HepG2 (cell line): ENCODE data around the gene SERPINE2. TPM values are rescaled to one million over a fixed set of nuclear protein-coding genes. Genes with fewer than 3 reads are reported as not detected.
A peak's percentile ranks its signal among the peaks of the same experiment; 100 is the strongest.

Experiments used
- ATF4 ChIP-seq, 2 experiments: fragments of 450-650 bp in 1 of 2; sonication (generic) in 1 of 2; formaldehyde crosslinking; IDR thresholded peaks; 2 replicates each; pipeline versions ENCODE4 v1.5.0 to v1.8.0; 2020 to 2022; ENCODE audit warnings: mild to moderate bottlenecking in 1 of 2, missing genetic modification reagents in 1 of 2
- DRAP1 ChIP-seq: IDR thresholded peaks from 2 replicates; pipeline ENCODE4 v1.6.1; 2016; ENCODE audit warnings: missing genetic modification reagents, missing compliant biosample characterization
- MIXL1 ChIP-seq: IDR thresholded peaks from 2 replicates; pipeline ENCODE4 v1.6.1; 2016
- MTF1 ChIP-seq: sonication (generic); formaldehyde crosslinking; IDR thresholded peaks from 2 replicates; pipeline ENCODE4 v1.5.0; 2020; ENCODE audit warnings: missing genetic modification reagents
- POGK ChIP-seq: sonication (generic); formaldehyde crosslinking; conservative IDR thresholded peaks from 2 replicates; pipeline ENCODE4 v1.8.0; 2022; ENCODE audit warnings: mild to moderate bottlenecking, moderate library complexity, missing genetic modification reagents
- THRA ChIP-seq: sonication (generic); formaldehyde crosslinking; IDR thresholded peaks from 2 replicates; pipeline ENCODE4 v1.4.0; 2020; ENCODE audit warnings: missing genetic modification reagents, borderline replicate concordance
- ZBTB40 ChIP-seq, 2 experiments: fragments of 450-650 bp in 1 of 2; sonication (generic) in 1 of 2; formaldehyde crosslinking in 1 of 2; IDR thresholded peaks; 2 replicates each; pipeline versions ENCODE4 v1.6.1 to v1.8.0; 2016 to 2022; ENCODE audit warnings: antibody characterized with exemption in 1 of 2, mild to moderate bottlenecking in 1 of 2, missing genetic modification reagents in 1 of 2
- ZKSCAN1 ChIP-seq: fragments of 150-350 bp; IDR thresholded peaks from 2 replicates; pipeline ENCODE4 v1.6.1; 2014; ENCODE audit warnings: low read length
- ZNF230 ChIP-seq: sonication (generic); formaldehyde crosslinking; IDR thresholded peaks from 2 replicates; pipeline ENCODE4 v1.4.0; 2020; ENCODE audit warnings: mild to moderate bottlenecking, missing genetic modification reagents
- ZNF260 ChIP-seq: sonication (generic); formaldehyde crosslinking; IDR thresholded peaks from 2 replicates; pipeline ENCODE4 v1.4.0; 2020; ENCODE audit warnings: missing genetic modification reagents, low read depth, mild to moderate bottlenecking, borderline replicate concordance
- ZNF619 ChIP-seq: sonication (generic); formaldehyde crosslinking; IDR thresholded peaks from 2 replicates; pipeline ENCODE4 v1.4.0; 2020; ENCODE audit warnings: mild to moderate bottlenecking, missing genetic modification reagents
- ZNF629 ChIP-seq: sonication (generic); formaldehyde crosslinking; conservative IDR thresholded peaks from 2 replicates; pipeline ENCODE4 v1.5.0; 2020; ENCODE audit warnings: missing genetic modification reagents
- ZNF709 ChIP-seq: sonication (generic); formaldehyde crosslinking; IDR thresholded peaks from 2 replicates; pipeline ENCODE4 v1.5.0; 2020; ENCODE audit warnings: mild to moderate bottlenecking, missing genetic modification reagents
- ZSCAN22 ChIP-seq: sonication (generic); formaldehyde crosslinking; IDR thresholded peaks from 2 replicates; pipeline ENCODE4 v1.4.0; 2020; ENCODE audit warnings: mild to moderate bottlenecking, missing genetic modification reagents
- polyA plus RNA-seq, 8 experiments: library from polyadenylated mRNA; depleted of rRNA in 3 of 8; stranded (reverse) in 7 of 8; unstranded in 1 of 8; fragments of >200 nt; fragmentation: Illumina TruSeq in 4 of 8; extraction: Trizol in 4 of 8; gene quantifications; 2 replicates each; pipeline versions ENCODE4 v1.2.1 to v1.2.3, GENCODE V29; 2011 to 2016; ENCODE audit warnings: low read depth in 4 of 8, missing spikeins in 1 of 8, mixed read lengths in 1 of 8; ENCODE audit not compliant: insufficient read depth in 1 of 8
- total RNA-seq, 5 experiments: library from RNA; depleted of rRNA; stranded (reverse); fragments of >200 nt; fragmentation: Illumina TruSeq; extraction: Trizol; gene quantifications; 2 replicates each; pipeline ENCODE4 v1.2.3, GENCODE V29; 2016; ENCODE audit warnings: low read depth in 1 of 5

The SERPINE2 gene
- total and polyA plus RNA-seq, 2 of the 13 experiments (the other 11 are each of a cell fraction or from before 2014, with no cell fraction given) = 7.9 to 18.1 TPM

- TF ChIP-seq ZNF629 (CRISPR knock-in tag) = peak; percentile 70
- TF ChIP-seq THRA (CRISPR knock-in tag) = peak; percentile 85
- TF ChIP-seq ZBTB40 (IDR thresholded peaks at IDR 0.05) = no peak
- TF ChIP-seq ZBTB40 (CRISPR knock-in tag; IDR thresholded peaks at IDR 0.05) = 0 out of 2 replicates have a peak, but pooled peaks have one; percentile 60
- peak; percentile 53; the same call in 1 of the 2 replicates for TF ChIP-seq POGK (CRISPR knock-in tag)
- TF ChIP-seq ZNF230 (CRISPR knock-in tag) = peak; percentile 88; the same call in 1 of the 2 replicates
- TF ChIP-seq ZNF709 (CRISPR knock-in tag) = peak; percentile 75
- TF ChIP-seq ATF4 (CRISPR knock-in tag; IDR thresholded peaks at IDR 0.05) = peak in 1 of 2 experiments; percentile 56; a peak in 2 of 4 replicates
- no peak for TF ChIP-seq MTF1 (CRISPR knock-in tag)
- TF ChIP-seq ZKSCAN1 = peak; percentile 33; the same call in 1 of the 2 replicates
- no peak for TF ChIP-seq ZSCAN22 (CRISPR knock-in tag)
- peak; percentile 67 for TF ChIP-seq DRAP1
- no peak for TF ChIP-seq ZNF260 (CRISPR knock-in tag)
- peak; percentile 28; the same call in 1 of the 2 replicates for TF ChIP-seq MIXL1 (CRISPR knock-in tag)
- TF ChIP-seq ZNF619 = peak; percentile 87
Observed at GRCh38 chr2:223930103-223930976, 108.7 kb downstream of the SERPINE2 start (continued).
